Measurements from ENCODE around the gene XRCC4.
"Not testable (repeated sequence)": the region's sequence is repeated elsewhere in the genome, so short reads cannot be mapped to it uniquely, and the experiment has no call there.

XRCC4 gene

DNA sequence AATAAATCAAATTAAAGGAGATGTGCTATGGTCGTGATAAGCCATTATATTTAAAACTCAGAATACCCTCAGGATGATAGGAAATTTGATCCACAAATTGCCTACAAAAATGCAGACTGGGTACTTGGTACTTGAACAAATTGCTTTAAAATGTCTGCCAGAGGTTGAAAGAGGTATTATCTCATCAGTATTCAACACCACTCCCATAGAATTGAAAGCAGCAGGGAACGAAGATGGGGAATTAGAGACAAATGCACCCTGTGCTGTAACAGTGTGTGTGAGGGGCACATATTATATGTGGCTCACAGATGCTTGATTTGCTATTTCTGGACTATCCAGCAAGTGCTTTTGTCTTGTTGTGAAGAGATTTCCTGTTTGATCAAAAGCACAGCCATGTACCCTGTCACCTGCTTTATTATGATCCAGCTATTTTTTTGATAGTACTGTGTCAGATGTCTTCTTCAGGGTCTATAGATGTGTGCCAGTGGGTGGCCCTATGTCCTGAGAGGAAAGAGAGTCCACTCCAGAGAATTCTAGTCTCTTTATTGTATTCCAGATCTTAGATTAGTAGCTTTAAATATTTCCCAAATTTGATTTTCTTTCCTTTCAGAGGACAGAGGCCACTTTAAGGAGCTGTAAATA, 120.1 kb downstream of the XRCC4 start:
- DNase-seq, result no peak

- DNase-seq, result no peak
Measured at GRCh38 chr5:83199126-83199525, 121.8 kb downstream of the XRCC4 start.

DNA sequence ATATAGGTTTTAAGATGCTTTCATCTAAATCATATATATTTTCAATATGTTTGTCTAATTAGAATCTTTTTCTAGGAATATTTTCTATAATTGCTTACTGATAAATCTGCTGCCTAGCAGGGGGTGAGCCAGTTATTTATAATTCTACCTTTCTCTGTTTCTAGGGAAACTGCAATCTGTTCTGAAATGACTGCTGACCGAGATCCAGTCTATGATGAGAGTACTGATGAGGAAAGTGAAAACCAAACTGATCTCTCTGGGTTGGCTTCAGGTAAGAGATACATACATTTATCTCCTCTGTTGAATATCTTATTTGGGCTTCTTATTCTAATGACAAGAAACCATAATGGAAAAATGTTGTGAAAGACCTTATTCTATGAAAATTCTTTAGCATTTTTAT, 127.3 kb downstream of the XRCC4 start:
- DNase-seq, result no peak

DNA sequence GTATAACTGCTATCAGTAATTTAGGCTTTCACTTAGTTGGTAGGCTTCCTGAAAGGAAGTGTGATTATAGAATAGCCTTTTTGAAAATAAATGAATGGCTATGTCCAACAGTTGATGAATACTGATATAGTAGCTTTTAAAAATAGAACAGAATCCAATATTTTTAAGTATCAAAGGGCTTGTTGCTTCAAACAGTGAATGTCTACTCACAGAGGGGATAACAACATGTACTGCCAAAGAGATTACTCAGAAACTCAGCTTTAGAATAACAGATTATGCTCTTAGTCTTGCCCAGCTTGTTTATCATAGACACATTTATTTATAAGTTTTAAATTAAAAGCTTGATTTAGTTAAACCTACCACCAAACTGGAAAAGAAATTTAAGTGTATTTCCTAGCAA, 132.6 kb downstream of the XRCC4 start:
- DNase-seq, result no peak

GRCh38 chr5:83219077-83219476, 141.7 kb downstream of the XRCC4 start:
- no peak for DNase-seq

DNA sequence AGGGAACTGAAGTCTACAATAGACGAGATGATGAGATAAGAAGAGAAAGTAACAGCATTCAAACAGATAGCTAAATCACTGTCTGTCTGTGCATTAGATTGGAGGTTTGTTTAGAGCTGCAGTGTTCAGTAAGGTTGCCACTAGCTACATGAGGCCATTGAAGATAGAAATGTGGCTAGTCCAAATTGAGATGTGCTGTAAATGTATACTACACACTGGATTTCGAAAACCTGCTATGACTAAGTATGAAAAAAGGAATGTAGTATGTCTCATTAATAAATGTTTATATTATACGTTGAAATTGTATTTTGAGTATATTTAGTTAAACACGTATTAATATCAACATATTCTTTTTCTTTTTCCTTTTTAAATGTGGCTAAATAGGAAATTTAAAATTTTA, 142.1 kb downstream of the XRCC4 start:
- DNase-seq, result no peak

DNA sequence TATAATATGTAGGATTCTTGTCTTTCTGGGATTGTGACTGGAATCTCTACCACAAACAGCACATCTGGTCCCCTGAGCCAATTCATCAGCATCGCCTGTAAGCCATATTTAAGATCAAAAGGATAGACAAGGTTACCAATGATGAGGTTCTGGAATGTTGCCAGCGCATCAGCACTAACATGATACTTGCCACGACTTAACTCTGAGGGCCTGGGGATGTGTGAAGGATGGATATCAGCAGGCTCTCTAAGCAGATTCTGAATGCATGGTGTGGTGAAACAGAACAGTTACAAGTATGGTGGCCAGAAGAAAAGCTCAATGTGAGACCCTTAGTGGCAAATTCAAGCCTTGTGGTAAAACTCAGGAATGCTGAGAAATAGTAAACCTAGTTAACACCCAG, 143.0 kb downstream of the XRCC4 start:
- no peak for DNase-seq

GRCh38 chr5:83222906-83223305, 145.6 kb downstream of the XRCC4 start:
- DNase-seq, result no peak

- DNase-seq, result no peak
Measured at GRCh38 chr5:83227611-83228010, 150.3 kb downstream of the XRCC4 start.

DNA sequence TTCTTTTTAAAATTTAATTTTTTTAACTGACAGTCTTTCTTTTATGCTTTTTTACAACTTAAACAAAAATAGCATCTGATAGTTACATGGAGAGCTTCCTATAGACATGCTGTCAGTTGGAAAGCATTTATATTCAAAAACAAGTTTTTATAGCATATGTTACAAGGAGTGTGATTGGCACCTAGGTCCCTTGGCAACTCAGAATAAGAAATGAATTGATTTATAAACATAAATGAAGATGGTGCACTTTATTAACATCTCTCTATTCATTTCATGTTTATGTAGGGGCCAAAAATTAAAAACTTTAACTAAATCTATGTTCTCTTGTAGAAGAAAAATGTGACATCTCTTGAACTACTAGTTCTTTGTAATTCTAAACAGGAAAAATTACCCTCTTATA, 153.2 kb downstream of the XRCC4 start:
- no peak for DNase-seq

DNA sequence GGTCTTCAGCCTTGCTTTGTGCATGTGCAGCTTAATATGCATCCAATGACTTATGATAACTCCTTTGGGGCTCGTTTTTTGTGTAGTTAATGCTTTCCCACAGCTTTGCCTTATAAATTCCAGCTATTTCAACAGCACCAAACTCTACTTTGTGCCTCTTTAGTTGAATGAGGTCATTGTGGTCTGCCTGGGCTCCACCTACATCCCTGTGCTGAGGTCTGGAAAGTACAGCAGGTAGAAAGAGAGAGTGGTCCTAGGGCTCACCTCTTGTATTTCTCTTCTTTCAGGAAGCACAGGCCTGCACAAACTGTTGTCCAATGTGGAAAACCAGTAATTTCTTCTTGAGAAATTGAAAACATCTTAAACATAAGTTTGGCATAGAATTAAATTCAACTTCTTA, 167.2 kb downstream of the XRCC4 start:
- DNase-seq, result no peak

GRCh38 chr5:83245037-83245436, 167.7 kb downstream of the XRCC4 start:
- DNase-seq, result no peak

DNA sequence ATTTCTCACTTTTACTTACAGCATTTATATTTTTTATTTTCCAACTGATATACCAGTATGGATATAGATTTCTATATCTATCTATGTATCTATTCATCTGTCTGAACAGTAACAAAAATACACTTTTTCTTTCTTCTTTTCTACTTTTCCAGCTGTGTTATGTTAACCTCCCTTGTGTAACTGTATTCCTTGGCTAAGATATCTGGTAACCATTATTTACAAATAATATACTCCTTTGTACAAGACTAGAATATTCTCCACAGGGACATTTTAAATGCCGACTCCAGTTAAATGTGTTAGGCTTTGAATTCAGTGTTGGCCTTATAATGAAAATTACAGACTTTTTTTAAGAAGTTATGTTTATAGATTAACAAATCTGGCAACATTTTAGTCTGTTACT, 168.7 kb downstream of the XRCC4 start:
- no peak for DNase-seq

- no peak for DNase-seq
Measured at GRCh38 chr5:83249156-83249555, 171.8 kb downstream of the XRCC4 start.

GRCh38 chr5:83251849-83252248, 174.5 kb downstream of the XRCC4 start:
- no peak for DNase-seq

DNA sequence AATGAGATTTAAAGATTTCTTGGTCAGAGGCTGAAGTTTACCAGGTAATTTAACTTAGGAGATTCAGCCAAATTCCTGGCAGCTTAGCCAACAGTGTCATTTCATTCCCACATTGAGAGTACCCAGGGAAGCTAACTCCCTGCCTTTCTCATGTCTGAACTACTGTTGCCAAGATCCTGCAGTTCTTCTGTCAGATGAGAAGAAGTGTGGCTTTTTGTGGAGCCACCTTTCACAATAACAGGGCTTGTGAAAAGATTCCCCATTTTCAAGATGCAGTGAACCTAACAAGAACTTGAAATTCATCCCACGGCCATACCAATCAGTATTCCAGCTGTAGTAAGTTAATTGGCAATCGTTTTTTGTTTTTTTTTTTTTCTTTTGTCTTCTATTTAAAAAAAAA, 176.4 kb downstream of the XRCC4 start:
- DNase-seq, result no peak

- no peak for DNase-seq
Measured at GRCh38 chr5:83255268-83255667, 177.9 kb downstream of the XRCC4 start.

DNA sequence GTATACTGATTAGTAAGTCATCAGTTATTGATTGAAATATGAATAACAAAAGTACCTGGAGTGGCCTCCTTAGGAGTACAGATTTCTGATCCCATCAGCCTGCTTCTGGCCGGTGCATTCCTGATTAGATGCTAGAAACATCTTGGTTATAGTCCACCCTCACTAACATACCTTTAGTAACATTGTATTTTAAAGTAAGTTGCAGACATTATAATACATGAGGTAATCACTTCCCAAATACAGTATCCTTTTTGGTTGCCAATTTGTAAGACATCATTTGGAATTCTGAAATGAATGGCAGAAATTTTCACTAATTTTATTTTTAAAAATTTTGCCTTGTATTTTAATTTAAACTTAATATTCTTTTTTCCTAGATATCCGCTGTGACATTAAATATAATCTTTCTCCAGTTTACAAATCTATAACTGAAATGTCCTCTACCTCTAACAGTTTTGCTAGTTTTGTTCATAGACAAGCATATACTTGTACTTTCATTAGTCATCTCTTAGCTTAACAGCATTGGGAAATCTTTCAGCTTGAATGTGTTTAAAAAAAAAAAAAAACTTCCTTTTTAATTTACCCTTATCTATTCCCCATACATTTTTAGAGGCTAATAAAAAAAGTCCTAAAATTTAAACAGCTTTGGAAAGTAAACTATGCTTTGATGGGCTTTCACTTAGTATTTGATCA, 178.9 kb downstream of the XRCC4 start:
- no peak for DNase-seq

DNA sequence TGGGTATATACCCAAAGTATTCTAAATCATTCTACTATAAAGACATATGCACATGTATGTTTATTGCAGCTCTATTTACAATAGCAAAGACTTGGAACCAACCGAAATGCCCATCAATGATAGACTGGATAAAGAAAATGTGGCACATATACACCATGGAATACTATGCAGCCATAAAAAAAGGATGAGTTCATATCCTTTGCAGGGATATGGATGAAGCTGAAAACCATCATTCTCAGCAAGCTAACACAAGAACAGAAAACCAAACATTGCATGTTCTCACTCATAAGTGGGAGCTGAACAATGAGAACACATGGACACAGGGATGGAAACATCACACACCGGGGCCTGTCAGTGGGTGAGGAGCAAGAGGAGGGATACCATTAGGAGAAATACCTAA, 180.3 kb downstream of the XRCC4 start:
- not testable (repeated sequence) for DNase-seq

- no peak for DNase-seq
Measured at GRCh38 chr5:83265318-83265717, 188.0 kb downstream of the XRCC4 start.

GRCh38 chr5:83270311-83270710, 193.0 kb downstream of the XRCC4 start:
- DNase-seq, result no peak

DNA sequence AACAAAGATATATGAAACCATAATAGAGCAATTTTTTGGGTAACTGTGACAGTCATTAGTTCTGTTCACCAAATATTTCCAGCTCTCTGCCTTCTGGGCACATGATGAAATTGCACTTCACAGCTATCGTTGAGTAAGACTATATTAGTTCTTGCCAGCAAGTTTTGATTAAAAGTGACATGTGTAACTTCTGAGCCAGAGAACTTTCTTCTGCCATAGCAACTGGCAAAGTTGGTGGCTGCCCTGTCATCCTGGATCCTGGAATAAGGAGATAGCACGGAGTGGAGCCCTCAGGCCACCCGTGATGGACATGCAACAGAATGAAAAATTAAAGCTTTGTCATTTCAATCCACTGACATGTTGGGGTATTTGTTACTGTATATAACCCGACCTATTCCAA, 199.8 kb downstream of the XRCC4 start:
- no peak for DNase-seq

GRCh38 chr5:83277953-83278352, 200.6 kb downstream of the XRCC4 start:
- DNase-seq, result no peak

GRCh38 chr5:83281176-83281575, 203.8 kb downstream of the XRCC4 start:
- no peak for DNase-seq

DNA sequence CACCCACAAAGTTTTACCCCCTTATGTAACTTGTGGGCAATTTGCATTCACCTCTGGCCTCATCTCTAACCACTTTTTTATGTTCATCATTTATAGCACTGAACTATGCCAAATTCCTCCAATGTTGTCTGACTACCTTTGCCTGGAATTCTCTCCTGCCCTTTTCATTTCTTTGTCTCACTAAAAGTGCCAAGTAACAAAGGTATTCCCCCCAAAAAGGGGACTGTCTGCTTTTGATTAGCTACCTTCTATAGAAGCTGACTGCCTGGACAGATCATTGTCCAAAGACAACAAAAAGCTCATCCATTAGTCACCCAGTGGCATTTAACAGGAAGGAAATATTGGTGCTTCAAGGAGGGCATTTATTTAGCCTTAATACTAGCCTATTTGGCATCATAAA, 204.3 kb downstream of the XRCC4 start:
- DNase-seq, result no peak
